ENCODE data around the gene RNF32.

GRCh38 chr7:156634117-156634516 is 6.5 kb upstream of the RNF32 start:
- TF ChIP-seq POLR2A (IDR thresholded peaks at IDR 0.05) (no peak), CTCF (IDR thresholded peaks at IDR 0.05) (no peak)

Measured in Peyer's patch (tissue), 4 donors.